CD8-positive, alpha-beta memory T cell (primary cell): ENCODE data around the gene NUP98. TPM values are rescaled to one million over a fixed set of nuclear protein-coding genes. Genes with fewer than 3 reads are reported as not detected.
A peak's percentile ranks its signal among the peaks of the same experiment; 100 is the strongest.

ENCODE experiments used
- CTCF ChIA-PET: fragments of 350-600 bp; sonication (Branson Sonifier 250); formaldehyde crosslinking; loops from one replicate; lab custom pipeline; 2021; ENCODE audit warnings: antibody characterized with exemption; lab: Charles Lee
- POLR2A ChIA-PET: fragments of 350-600 bp; sonication (Branson Sonifier 250); formaldehyde crosslinking; loops from one replicate; lab custom pipeline; 2021; ENCODE audit warnings: antibody characterized with exemption; lab: Charles Lee
- DNase-seq, 5 donors: peaks; one replicate each; pipeline versions ENCODE4 v3.0.0 to v3.0.0-alpha.2; 2020 to 2022; ENCODE audit warnings: mixed read lengths in 1 of 5
- H3K27ac ChIP-seq: one replicate; pipeline ENCODE4 v1.7.0; 2013; ENCODE audit warnings: low read depth, mild to moderate bottlenecking, low read length, moderate library complexity
- H3K27me3 ChIP-seq: 2 replicates; pipeline ENCODE4 v1.7.0; 2013; ENCODE audit warnings: low read length, mild to moderate bottlenecking; ENCODE audit not compliant: insufficient read depth, poor library complexity, severe bottlenecking
- H3K36me3 ChIP-seq: 2 replicates; pipeline ENCODE4 v1.7.0; 2013; ENCODE audit warnings: mild to moderate bottlenecking, low read length, moderate library complexity; ENCODE audit not compliant: insufficient read depth
- H3K4me1 ChIP-seq: 2 replicates; pipeline ENCODE4 v1.7.0; 2013; ENCODE audit warnings: mild to moderate bottlenecking, low read length, moderate library complexity; ENCODE audit not compliant: insufficient read depth
- H3K4me3 ChIP-seq: 2 replicates; pipeline ENCODE4 v1.7.0; 2013; ENCODE audit warnings: mild to moderate bottlenecking, low read length
- H3K9me3 ChIP-seq: 2 replicates; pipeline ENCODE4 v1.7.0; 2013; ENCODE audit warnings: mild to moderate bottlenecking, low read length
- H3K27ac Mint-ChIP-seq, 8 donors: one replicate each; pipeline ENCODE4 v1.8.0; 2020 to 2021; ENCODE audit warnings: mixed read lengths in 8 of 8, mild to moderate bottlenecking in 6 of 8, inconsistent platforms in 3 of 8, moderate library complexity in 3 of 8
- H3K27me3 Mint-ChIP-seq, 2 donors: one replicate each; pipeline ENCODE4 v1.8.0; 2020 to 2021; ENCODE audit warnings: mixed read lengths in 2 of 2, mild to moderate bottlenecking in 1 of 2, moderate library complexity in 1 of 2
- H3K36me3 Mint-ChIP-seq, 3 donors: one replicate each; pipeline ENCODE4 v1.8.0; 2020 to 2021; ENCODE audit warnings: mixed read lengths in 3 of 3, inconsistent platforms in 1 of 3, mild to moderate bottlenecking in 1 of 3
- H3K4me1 Mint-ChIP-seq, 3 donors: one replicate each; pipeline ENCODE4 v1.8.0; 2020 to 2021; ENCODE audit warnings: mixed read lengths in 3 of 3, inconsistent platforms in 1 of 3, mild to moderate bottlenecking in 1 of 3
- H3K4me3 Mint-ChIP-seq, 7 donors: one replicate each; pipeline ENCODE4 v1.8.0; 2020 to 2021; ENCODE audit warnings: mixed read lengths in 7 of 7, mild to moderate bottlenecking in 6 of 7, moderate library complexity in 4 of 7, inconsistent platforms in 2 of 7
- H3K9me3 Mint-ChIP-seq, 5 donors: one replicate each; pipeline ENCODE4 v1.8.0; 2020 to 2022; ENCODE audit warnings: mixed read lengths in 5 of 5, mild to moderate bottlenecking in 3 of 5, moderate library complexity in 2 of 5, inconsistent platforms in 1 of 5
- polyA plus RNA-seq: library from polyadenylated mRNA; unstranded; fragments of 300-500 nt; fragmentation: Illumina TruSeq; gene quantifications from one replicate; pipeline ENCODE4 v1.2.3, GENCODE V29; 2021
- total RNA-seq, 2 experiments: library from RNA; stranded (reverse); gene quantifications; one replicate each; pipeline ENCODE4 v1.2.3, GENCODE V29; 2021

The NUP98 gene
- total and polyA plus RNA-seq, 3 experiments from 2014 or later, result 49.0 to 105 (median 101) TPM

DNA sequence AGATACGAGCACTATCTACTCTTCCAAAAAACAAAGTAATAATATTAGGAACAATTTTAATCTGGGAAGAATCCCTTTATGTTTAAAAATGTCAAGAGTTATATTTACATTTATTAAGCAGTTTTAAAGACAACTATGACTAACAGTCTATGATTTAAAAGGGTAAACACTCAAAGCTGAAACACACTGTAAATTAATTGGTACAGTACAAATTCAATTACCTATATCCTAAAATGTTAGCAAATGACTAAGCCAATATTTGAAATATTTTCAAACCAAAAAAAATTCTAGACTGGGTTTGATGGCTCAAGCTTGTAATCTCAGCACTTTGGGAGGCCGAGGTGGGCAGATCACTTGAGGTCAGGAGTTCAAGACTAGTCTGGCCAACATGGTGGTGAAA lies 90.2 kb downstream of the NUP98 start:
- no peak overlapping the region for H3K4me3 Mint-ChIP-seq
- H3K27ac Mint-ChIP-seq, result peak overlapping the region in 1 of 8 donors; percentile 45
- H3K4me3 ChIP-seq, result no peak overlapping the region
- peaks cover 0 to 4% (median 0%) of the 10 kb centered on the region in 3 donors for H3K4me1 Mint-ChIP-seq
- DNase-seq, result no peak
- CTCF ChIA-PET, result no interaction called here
- peaks cover 31% of the 10 kb centered on the region for H3K36me3 ChIP-seq
- H3K9me3 ChIP-seq, result no peaks in the 10 kb centered on the region
- no peaks in the 10 kb centered on the region for H3K27me3 Mint-ChIP-seq
- no peak overlapping the region for H3K27ac ChIP-seq
- H3K9me3 Mint-ChIP-seq, result no peaks in the 10 kb centered on the region
- POLR2A ChIA-PET, result no interaction called here
- H3K27me3 ChIP-seq, result no peaks in the 10 kb centered on the region
- H3K4me1 ChIP-seq, result no peaks in the 10 kb centered on the region
- peaks cover 8 to 80% (median 29%) of the 10 kb centered on the region in 3 donors for H3K36me3 Mint-ChIP-seq

DNA sequence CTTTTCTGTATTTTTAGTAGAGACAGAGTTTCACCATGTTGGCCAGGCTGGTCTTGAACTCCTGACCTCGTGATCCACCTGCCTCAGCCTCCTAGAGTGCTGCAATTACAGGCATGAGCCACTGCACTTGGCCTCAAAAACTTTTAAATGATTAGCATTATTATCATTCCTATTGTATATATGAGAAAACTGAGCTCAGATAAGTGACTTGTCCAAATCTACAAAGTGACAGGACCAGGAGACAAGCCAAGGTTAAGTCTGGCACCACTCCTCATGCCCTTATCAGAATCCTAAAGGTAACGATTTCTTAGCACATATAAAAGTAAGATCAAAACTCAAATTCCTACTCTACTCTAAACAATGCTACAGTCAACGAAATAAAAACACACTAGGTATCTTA lies 94.0 kb downstream of the NUP98 start:
- Histone ChIP-seq H3K4me3 (no peak overlapping the region), H3K36me3 (peaks cover 50% of the 10 kb centered on the region), H3K27me3 (no peaks in the 10 kb centered on the region), H3K9me3 (no peaks in the 10 kb centered on the region), H3K27ac (no peak overlapping the region), H3K4me1 (no peaks in the 10 kb centered on the region)
- H3K27me3 Mint-ChIP-seq, result no peaks in the 10 kb centered on the region
- H3K4me3 Mint-ChIP-seq, result no peak overlapping the region
- no peak for DNase-seq
- H3K36me3 Mint-ChIP-seq, result peaks cover 8 to 81% (median 32%) of the 10 kb centered on the region in 3 donors
- CTCF ChIA-PET, result no interaction called here
- no peaks in the 10 kb centered on the region for H3K9me3 Mint-ChIP-seq
- peak overlapping the region in 3 of 8 donors; percentile 6 to 32 (median 10) for H3K27ac Mint-ChIP-seq
- peaks cover 0 to 3% (median 0%) of the 10 kb centered on the region in 3 donors for H3K4me1 Mint-ChIP-seq
- POLR2A ChIA-PET, result no interaction called here

DNA sequence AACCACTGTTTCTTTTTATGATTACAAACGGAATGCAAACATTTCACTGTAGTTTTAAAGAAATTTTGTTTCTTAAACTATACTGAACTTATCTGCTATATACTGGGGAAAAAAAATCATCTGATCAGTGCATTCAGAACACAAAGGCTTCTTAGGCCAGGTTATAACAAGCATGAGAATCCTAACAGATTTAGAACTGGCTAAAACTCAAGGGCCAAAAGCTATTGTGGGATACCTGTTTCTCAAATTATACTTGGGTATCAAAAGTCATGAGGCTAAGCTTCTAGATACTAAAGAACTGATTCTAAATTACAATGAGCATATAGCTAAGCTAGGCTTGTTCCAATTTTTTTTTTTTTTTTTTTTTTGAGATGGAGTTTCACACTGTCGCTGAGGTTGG lies 96.4 kb downstream of the NUP98 start:
- no peak for DNase-seq
- Histone ChIP-seq H3K27me3 (no peaks in the 10 kb centered on the region), H3K9me3 (no peaks in the 10 kb centered on the region), H3K4me3 (no peak overlapping the region), H3K4me1 (no peaks in the 10 kb centered on the region), H3K36me3 (peaks cover 57% of the 10 kb centered on the region), H3K27ac (no peak overlapping the region)
- H3K4me1 Mint-ChIP-seq, result peaks cover 0 to 3% (median 0%) of the 10 kb centered on the region in 3 donors
- ChIA-PET POLR2A (no interaction called here), CTCF (no interaction called here)
- peak overlapping the region in 2 of 8 donors; percentile 42 to 43 for H3K27ac Mint-ChIP-seq
- no peaks in the 10 kb centered on the region for H3K27me3 Mint-ChIP-seq
- H3K36me3 Mint-ChIP-seq, result peaks cover 8 to 83% (median 28%) of the 10 kb centered on the region in 3 donors
- H3K4me3 Mint-ChIP-seq, result no peak overlapping the region
- no peaks in the 10 kb centered on the region for H3K9me3 Mint-ChIP-seq

DNA sequence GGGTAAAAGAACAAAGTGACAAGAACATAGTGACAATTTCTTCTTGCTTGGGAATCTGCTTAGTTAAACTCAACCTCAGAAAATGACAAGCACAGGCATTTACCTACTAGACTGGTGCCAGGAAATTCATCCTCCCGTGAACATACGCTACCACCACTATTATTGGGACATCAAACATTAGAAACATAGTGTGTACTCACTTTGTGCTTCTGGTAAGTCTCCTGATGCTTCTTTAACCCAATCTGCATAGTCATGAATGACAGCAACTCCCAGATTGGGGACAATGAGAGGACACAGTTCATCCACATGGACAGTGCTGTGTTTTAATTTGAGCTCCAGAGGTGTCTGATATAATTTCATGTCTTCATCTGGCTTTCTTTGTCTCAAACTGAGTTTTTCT lies 96.9 kb downstream of the NUP98 start:
- peak overlapping the region in 2 of 8 donors; percentile 42 to 43 for H3K27ac Mint-ChIP-seq
- Histone ChIP-seq H3K4me3 (no peak overlapping the region), H3K9me3 (no peaks in the 10 kb centered on the region), H3K27ac (no peak overlapping the region), H3K4me1 (no peaks in the 10 kb centered on the region), H3K27me3 (no peaks in the 10 kb centered on the region), H3K36me3 (peaks cover 52% of the 10 kb centered on the region)
- H3K9me3 Mint-ChIP-seq, result no peaks in the 10 kb centered on the region
- H3K4me1 Mint-ChIP-seq, result peaks cover 0 to 3% (median 0%) of the 10 kb centered on the region in 3 donors
- POLR2A ChIA-PET, result no interaction called here
- no peaks in the 10 kb centered on the region for H3K27me3 Mint-ChIP-seq
- H3K4me3 Mint-ChIP-seq, result no peak overlapping the region
- DNase-seq, result no peak
- peaks cover 8 to 84% (median 32%) of the 10 kb centered on the region in 3 donors for H3K36me3 Mint-ChIP-seq
- CTCF ChIA-PET, result no interaction called here

DNA sequence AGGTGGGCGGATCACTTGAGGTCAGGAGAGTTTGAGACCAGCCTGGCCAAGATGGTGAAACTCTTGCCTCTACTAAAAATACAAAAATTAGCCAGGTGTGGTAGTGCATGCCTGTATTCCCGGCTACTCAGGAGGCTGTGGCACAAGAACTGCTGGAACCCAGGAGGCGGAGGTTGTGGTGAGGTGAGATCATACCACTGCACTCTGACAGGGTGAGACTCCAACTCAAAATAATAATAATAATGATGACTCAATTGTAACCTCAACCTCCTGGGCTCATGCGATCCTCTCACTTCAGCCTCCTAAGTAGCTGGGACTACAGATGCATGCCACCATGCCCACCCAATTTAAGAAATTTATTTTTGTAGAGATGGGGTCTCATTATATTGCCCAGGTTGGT lies 110.6 kb downstream of the NUP98 start:
- POLR2A ChIA-PET, result no interaction called here
- H3K4me3 ChIP-seq, result no peak overlapping the region
- H3K27ac ChIP-seq, result no peak overlapping the region
- no peaks in the 10 kb centered on the region for H3K27me3 ChIP-seq
- Mint-ChIP-seq H3K27me3 (no peaks in the 10 kb centered on the region), H3K27ac (peak overlapping the region in 1 of 8 donors; percentile 81), H3K4me3 (no peak overlapping the region), H3K36me3 (peaks cover 5 to 84% (median 33%) of the 10 kb centered on the region in 3 donors), H3K4me1 (peaks cover 0 to 7% (median 1%) of the 10 kb centered on the region in 3 donors), H3K9me3 (no peaks in the 10 kb centered on the region)
- no peaks in the 10 kb centered on the region for H3K9me3 ChIP-seq
- CTCF ChIA-PET, result no interaction called here
- peaks cover 60% of the 10 kb centered on the region for H3K36me3 ChIP-seq
- no peak for DNase-seq
- H3K4me1 ChIP-seq, result no peaks in the 10 kb centered on the region

DNA sequence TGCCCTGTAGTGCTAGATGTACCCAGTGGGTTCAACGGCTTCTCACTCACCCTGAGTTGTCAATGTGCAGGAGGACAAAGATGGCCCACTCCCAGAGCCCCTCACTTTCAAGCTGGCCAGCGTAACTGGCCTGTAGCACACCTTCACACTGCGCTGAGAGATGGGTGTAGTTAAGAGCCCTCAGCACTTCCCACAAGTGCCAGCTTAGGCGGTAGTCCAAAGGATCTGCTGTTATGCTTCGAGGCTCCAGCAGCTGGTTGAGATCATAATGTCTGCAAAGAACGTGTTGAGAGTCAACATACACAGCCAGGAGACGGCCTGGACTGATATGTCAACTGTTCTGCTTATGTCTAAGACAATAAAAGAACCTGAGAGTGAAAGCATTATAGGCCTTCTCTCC lies 111.4 kb downstream of the NUP98 start:
- no peaks in the 10 kb centered on the region for H3K27me3 Mint-ChIP-seq
- no peaks in the 10 kb centered on the region for H3K9me3 Mint-ChIP-seq
- ChIA-PET CTCF (no interaction called here), POLR2A (no interaction called here)
- Histone ChIP-seq H3K36me3 (peaks cover 60% of the 10 kb centered on the region), H3K4me1 (no peaks in the 10 kb centered on the region), H3K27me3 (no peaks in the 10 kb centered on the region), H3K27ac (no peak overlapping the region), H3K4me3 (no peak overlapping the region), H3K9me3 (no peaks in the 10 kb centered on the region)
- H3K36me3 Mint-ChIP-seq, result peaks cover 5 to 84% (median 34%) of the 10 kb centered on the region in 3 donors
- H3K27ac Mint-ChIP-seq, result peak overlapping the region in 1 of 8 donors; percentile 9
- H3K4me1 Mint-ChIP-seq, result peaks cover 0 to 7% (median 1%) of the 10 kb centered on the region in 3 donors
- H3K4me3 Mint-ChIP-seq, result no peak overlapping the region
- DNase-seq, result no peak

DNA sequence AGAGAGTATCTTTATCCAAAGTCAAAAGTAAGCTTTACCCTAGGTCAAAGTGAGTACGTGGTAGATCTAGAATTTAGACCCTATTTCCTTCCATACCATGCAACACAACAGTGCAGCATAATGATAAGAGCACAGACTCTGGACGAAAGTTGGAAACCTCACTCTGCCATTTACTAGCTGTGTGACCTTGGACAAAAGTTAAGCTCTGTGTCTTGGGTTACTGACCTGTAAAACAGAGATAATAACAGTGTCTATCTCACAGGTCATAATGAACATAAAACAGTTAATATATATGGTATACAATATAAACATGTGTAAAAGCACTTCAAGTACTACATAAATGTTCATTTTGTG lies 112.6 kb downstream of the NUP98 start:
- ChIA-PET CTCF (no interaction called here), POLR2A (no interaction called here)
- Mint-ChIP-seq H3K4me3 (no peak overlapping the region), H3K27me3 (no peaks in the 10 kb centered on the region), H3K27ac (no peak overlapping the region), H3K9me3 (no peaks in the 10 kb centered on the region), H3K4me1 (peaks cover 0 to 7% (median 1%) of the 10 kb centered on the region in 3 donors), H3K36me3 (peaks cover 5 to 89% (median 39%) of the 10 kb centered on the region in 3 donors)
- Histone ChIP-seq H3K9me3 (no peaks in the 10 kb centered on the region), H3K27ac (no peak overlapping the region), H3K36me3 (peaks cover 63% of the 10 kb centered on the region), H3K4me1 (no peaks in the 10 kb centered on the region), H3K27me3 (no peaks in the 10 kb centered on the region), H3K4me3 (no peak overlapping the region)
- no peak for DNase-seq

DNA sequence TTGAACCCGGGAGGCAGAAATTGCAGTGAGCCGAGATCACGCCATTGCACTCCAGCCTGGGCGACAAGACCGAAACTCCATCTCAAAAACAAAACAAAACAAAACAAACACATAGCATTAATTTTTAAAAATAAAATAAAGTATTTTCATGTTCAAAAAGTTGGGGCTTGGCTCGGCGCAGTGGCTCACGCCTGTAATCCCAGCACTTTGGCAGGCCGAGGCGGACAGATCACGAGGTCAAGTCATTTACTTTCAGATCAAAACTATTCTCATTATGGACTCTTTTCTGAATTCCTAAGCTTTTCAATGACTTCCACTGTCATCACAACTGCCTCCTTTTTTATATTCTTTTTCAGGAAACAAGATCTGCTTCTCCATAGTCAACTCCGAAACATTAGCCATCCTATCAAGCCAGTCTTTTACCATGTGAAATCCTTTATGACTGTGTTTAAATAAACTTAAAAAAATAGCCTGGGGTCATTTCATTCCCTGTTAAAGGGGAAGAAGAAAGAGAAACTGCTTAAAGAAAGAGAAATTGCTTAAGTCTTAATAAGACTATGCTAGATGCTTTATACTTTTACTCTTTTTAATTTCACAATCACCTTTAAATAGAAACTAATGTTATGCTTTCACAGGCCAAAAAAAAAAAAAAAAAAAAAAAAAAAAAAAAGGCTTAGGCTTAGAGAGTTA lies 113.1 kb downstream of the NUP98 start:
- no peaks in the 10 kb centered on the region for H3K27me3 ChIP-seq
- H3K4me3 ChIP-seq, result no peak overlapping the region
- no peaks in the 10 kb centered on the region for H3K9me3 ChIP-seq
- H3K4me1 ChIP-seq, result no peaks in the 10 kb centered on the region
- H3K36me3 ChIP-seq, result peaks cover 68% of the 10 kb centered on the region
- Mint-ChIP-seq H3K4me3 (no peak overlapping the region), H3K4me1 (peaks cover 0 to 7% (median 1%) of the 10 kb centered on the region in 3 donors), H3K27me3 (no peaks in the 10 kb centered on the region), H3K27ac (no peak overlapping the region), H3K9me3 (no peaks in the 10 kb centered on the region), H3K36me3 (peaks cover 5 to 90% (median 42%) of the 10 kb centered on the region in 3 donors)
- CTCF ChIA-PET, result no interaction called here
- POLR2A ChIA-PET, result no interaction called here
- H3K27ac ChIP-seq, result no peak overlapping the region
- DNase-seq, result no peak
